Neural cell (in vitro differentiated cells): ENCODE measurements around the gene DAPK2. TPM values are rescaled to one million over a fixed set of nuclear protein-coding genes. Genes with fewer than 3 reads are reported as not detected.

Experiments used
- H2AFZ ChIP-seq: fragments of 200-600, 300-800 bp; sonication (generic), shearing (Covaris generic); 2 replicates; pipeline ENCODE4 v1.6.0; 2014; ENCODE audit warnings: low read depth, mild to moderate bottlenecking, antibody characterized with exemption, low read length, moderate library complexity
- H3F3A ChIP-seq: fragments of 200-600 bp; shearing (Covaris generic); 2 replicates; pipeline ENCODE4 v1.6.1; 2016; ENCODE audit warnings: mild to moderate bottlenecking, moderate library complexity, mixed read lengths, antibody characterized with exemption, low read length; ENCODE audit not compliant: insufficient read depth, poor library complexity, severe bottlenecking
- H3K27ac ChIP-seq: fragments of 200-600, 300-800 bp; sonication (generic), shearing (Covaris generic); 2 replicates; pipeline ENCODE4 v1.5.1; 2014; ENCODE audit warnings: mild to moderate bottlenecking, low read length, moderate library complexity
- H3K27me3 ChIP-seq: fragments of 300-800, 200-600 bp; sonication (generic), shearing (Covaris generic); 2 replicates; pipeline ENCODE4 v1.6.0; 2014; ENCODE audit warnings: mild to moderate bottlenecking, low read depth, low read length, moderate library complexity; ENCODE audit not compliant: insufficient read depth
- H3K36me3 ChIP-seq: fragments of 300-800, 200-600 bp; sonication (generic), shearing (Covaris generic); 2 replicates; pipeline ENCODE4 v1.5.1; 2014; ENCODE audit warnings: mild to moderate bottlenecking, antibody characterized with exemption, low read length, moderate library complexity; ENCODE audit not compliant: insufficient read depth
- H3K4me2 ChIP-seq: fragments of 300-800, 200-600 bp; sonication (generic), shearing (Covaris generic); 2 replicates; pipeline ENCODE4 v1.6.0; 2014; ENCODE audit warnings: mild to moderate bottlenecking, low read length
- H3K4me3 ChIP-seq: fragments of 300-800, 200-600 bp; sonication (generic), shearing (Covaris generic); 2 replicates; pipeline ENCODE4 v1.5.1; 2014; ENCODE audit warnings: mild to moderate bottlenecking, low read length, moderate library complexity
- H3K79me2 ChIP-seq: fragments of 200-600 bp; shearing (Covaris generic); replicated peaks from 2 replicates; pipeline ENCODE4 v1.6.0; 2014; ENCODE audit warnings: mild to moderate bottlenecking, low read length, moderate library complexity; ENCODE audit not compliant: insufficient read depth
- H3K9ac ChIP-seq: fragments of 300-800, 200-600 bp; sonication (generic), shearing (Covaris generic); 2 replicates; pipeline ENCODE4 v1.6.1; 2016; ENCODE audit warnings: mild to moderate bottlenecking, low read length, mixed read lengths
- H3K9me2 ChIP-seq: fragments of 200-600 bp; shearing (Covaris generic); 2 replicates; pipeline ENCODE4 v1.6.1; 2016; ENCODE audit warnings: mild to moderate bottlenecking, low read length, mixed read lengths; ENCODE audit not compliant: insufficient read depth
- H3K9me3 ChIP-seq: fragments of 200-600, 300-800 bp; sonication (generic), shearing (Covaris generic); 2 replicates; pipeline ENCODE4 v1.6.1; 2016; ENCODE audit warnings: mild to moderate bottlenecking, mixed run types, low read length, moderate library complexity, mixed read lengths
- H4K20me1 ChIP-seq: fragments of 200-600 bp; shearing (Covaris generic); 2 replicates; pipeline ENCODE4 v1.6.1; 2016; ENCODE audit warnings: mild to moderate bottlenecking, mixed run types; ENCODE audit not compliant: insufficient read depth
- CTCF ChIP-seq: fragments of 450-650 bp; IDR thresholded peaks from 2 replicates; pipeline ENCODE4 v1.5.1; 2014; ENCODE audit warnings: antibody characterized with exemption, mild to moderate bottlenecking, moderate library complexity; ENCODE audit not compliant: poor library complexity, severe bottlenecking
- EP300 ChIP-seq: fragments of 450-650 bp; conservative IDR thresholded peaks from 2 replicates; pipeline ENCODE4 v1.6.1; 2014; ENCODE audit warnings: antibody characterized with exemption, mild to moderate bottlenecking, moderate library complexity; ENCODE audit not compliant: poor library complexity, severe bottlenecking
- EZH2 ChIP-seq: fragments of 200-600, 300-800 bp; shearing (Covaris generic), sonication (generic); IDR thresholded peaks from 2 replicates; pipeline ENCODE4 v1.6.1; 2014; ENCODE audit warnings: antibody characterized with exemption, low read length, borderline replicate concordance, mild to moderate bottlenecking; ENCODE audit not compliant: insufficient read depth, poor library complexity, severe bottlenecking
- MXI1 ChIP-seq: fragments of 450-650 bp; conservative IDR thresholded peaks from 2 replicates; pipeline ENCODE4 v1.6.1; 2014; ENCODE audit warnings: antibody characterized with exemption, mild to moderate bottlenecking; ENCODE audit not compliant: poor library complexity, severe bottlenecking
- POLR2AphosphoS5 ChIP-seq: IDR thresholded peaks from 2 replicates; pipeline ENCODE4 v1.6.1; 2012
- RAD21 ChIP-seq: fragments of 450-650 bp; conservative IDR thresholded peaks from 2 replicates; pipeline ENCODE4 v1.6.1; 2014; ENCODE audit warnings: antibody characterized with exemption, mild to moderate bottlenecking, moderate library complexity
- REST ChIP-seq: IDR thresholded peaks from 2 replicates; pipeline ENCODE4 v1.6.1; 2012; ENCODE audit warnings: borderline replicate concordance
- SMC3 ChIP-seq: fragments of 450-650 bp; conservative IDR thresholded peaks from 2 replicates; pipeline ENCODE4 v1.6.1; 2014; ENCODE audit warnings: antibody characterized with exemption, mild to moderate bottlenecking, moderate library complexity; ENCODE audit not compliant: poor library complexity
- TAF1 ChIP-seq: IDR thresholded peaks from 2 replicates; pipeline ENCODE4 v1.6.1; 2012; ENCODE audit warnings: low read depth
- polyA plus RNA-seq: library from polyadenylated mRNA; depleted of rRNA; stranded (reverse); fragments of >200 nt; gene quantifications from 2 replicates; pipeline ENCODE4 v1.2.3, GENCODE V29; 2014

Gene DAPK2
- polyA plus RNA-seq, 1 donor from 2014 or later, result 0.78 TPM

GRCh38 chr15:63979262-63979793 lies 67.0 kb downstream of the DAPK2 start:
- TF ChIP-seq EP300 (no peak), TAF1 (no peak), POLR2AphosphoS5 (no peak), RAD21 (no peak), REST (no peak), MXI1 (no peak), EZH2 (no peak), CTCF (no peak), SMC3 (no peak)
- H3K9ac ChIP-seq, result no peak overlapping the region
- H3K4me3 ChIP-seq, result no peak overlapping the region
- H3K79me2 ChIP-seq, result no peaks in the 10 kb centered on the region
- H4K20me1 ChIP-seq, result no peaks in the 10 kb centered on the region
- no peaks in the 10 kb centered on the region for H3K36me3 ChIP-seq
- H3K27ac ChIP-seq, result no peak overlapping the region
- no peaks in the 10 kb centered on the region for H3K9me3 ChIP-seq
- H2AFZ ChIP-seq, result no peak overlapping the region
- H3K9me2 ChIP-seq, result no peaks in the 10 kb centered on the region
- H3F3A ChIP-seq, result no peaks in the 10 kb centered on the region
- H3K27me3 ChIP-seq, result no peaks in the 10 kb centered on the region
- H3K4me2 ChIP-seq, result no peak overlapping the region

GRCh38 chr15:63978511-63979261 lies 67.6 kb downstream of the DAPK2 start:
- H3K9me3 ChIP-seq, result no peaks in the 10 kb centered on the region
- no peaks in the 10 kb centered on the region for H3K9me2 ChIP-seq
- H3K4me3 ChIP-seq, result no peak overlapping the region
- no peak overlapping the region for H2AFZ ChIP-seq
- H3K9ac ChIP-seq, result no peak overlapping the region
- H3K27ac ChIP-seq, result no peak overlapping the region
- TF ChIP-seq TAF1, result no peak
- TF ChIP-seq MXI1, result no peak
- TF ChIP-seq EZH2, result no peak
- no peak for TF ChIP-seq EP300
- TF ChIP-seq RAD21, result no peak
- no peak for TF ChIP-seq SMC3
- TF ChIP-seq REST, result no peak
- no peak for TF ChIP-seq POLR2AphosphoS5
- TF ChIP-seq CTCF, result no peak
- H3K27me3 ChIP-seq, result no peaks in the 10 kb centered on the region
- H3K4me2 ChIP-seq, result no peak overlapping the region
- no peaks in the 10 kb centered on the region for H4K20me1 ChIP-seq
- no peaks in the 10 kb centered on the region for H3F3A ChIP-seq
- H3K36me3 ChIP-seq, result no peaks in the 10 kb centered on the region
- no peaks in the 10 kb centered on the region for H3K79me2 ChIP-seq
